Measurements from ENCODE around the gene CMIP. TPM values are rescaled to one million over a fixed set of nuclear protein-coding genes. Genes with fewer than 3 reads are reported as not detected.

Gene CMIP
- total RNA-seq, 2 donors from 2014 or later, result 7.7 to 19.2 TPM

GRCh38 chr16:81517629-81518438, 73.2 kb downstream of the CMIP start:
- H3K4me1 ChIP-seq, result peaks cover 0 to 70% of the 10 kb centered on the region in 2 donors
- TF ChIP-seq CTCF (IDR thresholded peaks at IDR 0.05), result no peak
- DNase-seq (ENCODE audit: low spot score), result no peak
- H3K9me3 ChIP-seq, result no peaks in the 10 kb centered on the region
- no peaks in the 10 kb centered on the region for H3K27me3 ChIP-seq
- H3K36me3 ChIP-seq, result no peaks in the 10 kb centered on the region
- H3K4me3 ChIP-seq, result no peak overlapping the region
- peak overlapping the region in 1 of 2 donors; percentile 11 for H3K27ac ChIP-seq

GRCh38 chr16:81518439-81518757, 73.8 kb downstream of the CMIP start:
- DNase-seq (ENCODE audit: low spot score), result no peak
- no peak overlapping the region for H3K4me3 ChIP-seq
- peak overlapping the region in 1 of 2 donors; percentile 11 for H3K27ac ChIP-seq
- no peak for TF ChIP-seq CTCF (IDR thresholded peaks at IDR 0.05)
- no peaks in the 10 kb centered on the region for H3K27me3 ChIP-seq
- H3K9me3 ChIP-seq, result no peaks in the 10 kb centered on the region
- no peaks in the 10 kb centered on the region for H3K36me3 ChIP-seq
- peaks cover 0 to 65% of the 10 kb centered on the region in 2 donors for H3K4me1 ChIP-seq

GRCh38 chr16:81519301-81520150, 74.9 kb downstream of the CMIP start:
- no peaks in the 10 kb centered on the region for H3K27me3 ChIP-seq
- DNase-seq (ENCODE audit: low spot score), result no peak
- peaks cover 0 to 58% of the 10 kb centered on the region in 2 donors for H3K4me1 ChIP-seq
- H3K4me3 ChIP-seq, result no peak overlapping the region
- no peaks in the 10 kb centered on the region for H3K36me3 ChIP-seq
- H3K27ac ChIP-seq, result no peak overlapping the region
- H3K9me3 ChIP-seq, result no peaks in the 10 kb centered on the region
- no peak for TF ChIP-seq CTCF (IDR thresholded peaks at IDR 0.05)

GRCh38 chr16:81520151-81520470, 75.5 kb downstream of the CMIP start:
- peaks cover 0 to 53% of the 10 kb centered on the region in 2 donors for H3K4me1 ChIP-seq
- no peaks in the 10 kb centered on the region for H3K9me3 ChIP-seq
- no peak for TF ChIP-seq CTCF (IDR thresholded peaks at IDR 0.05)
- no peak overlapping the region for H3K27ac ChIP-seq
- H3K27me3 ChIP-seq, result no peaks in the 10 kb centered on the region
- no peak overlapping the region for H3K4me3 ChIP-seq
- no peaks in the 10 kb centered on the region for H3K36me3 ChIP-seq
- no peak for DNase-seq (ENCODE audit: low spot score)

- DNase-seq (ENCODE audit: low spot score), result no peak
- Histone ChIP-seq H3K4me1 (peaks cover 0 to 52% of the 10 kb centered on the region in 2 donors), H3K36me3 (no peaks in the 10 kb centered on the region), H3K27me3 (no peaks in the 10 kb centered on the region), H3K4me3 (no peak overlapping the region), H3K27ac (no peak overlapping the region), H3K9me3 (no peaks in the 10 kb centered on the region)
- no peak for TF ChIP-seq CTCF (IDR thresholded peaks at IDR 0.05)
Measured at GRCh38 chr16:81520560-81521135, 76.0 kb downstream of the CMIP start.

All from right atrium auricular region (tissue), 2 donors.